Effector memory CD4-positive, alpha-beta T cell (primary cell): Measurements from ENCODE around the gene CNKSR2.

Source experiments
- DNase-seq, 3 donors: peaks; one replicate each; pipeline ENCODE4 v3.0.0-alpha.2; 2020
- H3K27ac ChIP-seq: 2 replicates; pipeline ENCODE4 v1.7.0; 2013; ENCODE audit warnings: mild to moderate bottlenecking, low read length, moderate library complexity; ENCODE audit not compliant: insufficient read depth, poor library complexity, severe bottlenecking
- H3K27me3 ChIP-seq: replicated peaks from 2 replicates; pipeline ENCODE4 v1.7.0; 2013; ENCODE audit warnings: mild to moderate bottlenecking, low read length; ENCODE audit not compliant: insufficient read depth, control insufficient read depth, poor library complexity, severe bottlenecking
- H3K36me3 ChIP-seq: 2 replicates; pipeline ENCODE4 v1.7.0; 2013; ENCODE audit warnings: mild to moderate bottlenecking, low read length, moderate library complexity; ENCODE audit not compliant: control insufficient read depth, insufficient read depth
- H3K4me1 ChIP-seq: 2 replicates; pipeline ENCODE4 v1.7.0; 2013; ENCODE audit warnings: low read length, mild to moderate bottlenecking; ENCODE audit not compliant: control insufficient read depth, insufficient read depth, poor library complexity, severe bottlenecking
- H3K4me3 ChIP-seq: 2 replicates; pipeline ENCODE4 v1.7.0; 2013; ENCODE audit warnings: low read length, low read depth, mild to moderate bottlenecking; ENCODE audit not compliant: insufficient read depth, poor library complexity, severe bottlenecking
- H3K9me3 ChIP-seq: 2 replicates; pipeline ENCODE4 v1.7.0; 2013; ENCODE audit warnings: mild to moderate bottlenecking, low read length, moderate library complexity; ENCODE audit not compliant: control insufficient read depth

Gene CNKSR2

DNA sequence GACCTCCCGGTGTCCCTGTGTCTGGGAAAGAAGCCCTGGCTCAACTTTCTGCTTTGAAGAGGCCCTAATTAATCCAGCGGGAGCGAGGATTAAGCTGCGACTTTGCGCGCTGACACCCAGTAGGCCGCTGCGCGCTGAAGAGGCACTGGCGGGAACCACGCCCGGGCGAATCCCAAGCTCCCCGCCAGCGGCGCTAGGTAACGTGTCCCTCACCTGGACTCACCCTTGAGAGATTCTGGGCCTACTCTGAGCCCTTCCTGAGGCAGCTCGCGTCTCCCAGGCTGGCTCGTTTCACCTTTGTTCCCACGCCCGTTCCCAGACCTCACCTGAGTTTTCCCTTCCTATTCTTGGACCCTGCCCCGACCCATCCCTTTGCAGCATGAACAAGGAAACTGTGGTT, 284.5 kb downstream of the CNKSR2 start:
- H3K9me3 ChIP-seq, result no peaks in the 10 kb centered on the region
- no peak overlapping the region for H3K27ac ChIP-seq
- H3K4me1 ChIP-seq, result no peaks in the 10 kb centered on the region
- H3K36me3 ChIP-seq, result no peaks in the 10 kb centered on the region
- no peak for DNase-seq
- peak overlapping the region; percentile 42 for H3K4me3 ChIP-seq
- no peaks in the 10 kb centered on the region for H3K27me3 ChIP-seq

DNA sequence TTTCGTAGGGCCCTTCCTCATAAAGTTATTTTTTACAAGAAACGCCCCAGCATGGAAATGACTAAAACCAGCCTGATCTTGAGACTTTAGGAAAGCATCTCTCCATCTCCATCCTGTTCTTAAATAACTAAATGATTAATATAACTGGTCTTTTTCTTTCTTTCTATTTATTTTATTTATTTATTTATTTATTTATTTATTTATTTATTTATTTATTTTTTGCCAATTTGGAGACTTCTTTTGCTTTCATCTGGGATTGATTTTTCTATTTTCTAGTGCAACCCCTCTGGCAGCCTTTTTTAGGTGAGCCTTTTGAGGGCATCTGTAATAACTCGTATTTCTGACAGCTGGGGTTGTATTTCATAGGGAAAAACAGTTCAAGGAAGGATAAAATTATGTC, 285.1 kb downstream of the CNKSR2 start:
- DNase-seq, result no peak
- Histone ChIP-seq H3K9me3 (no peaks in the 10 kb centered on the region), H3K27me3 (no peaks in the 10 kb centered on the region), H3K27ac (no peak overlapping the region), H3K4me1 (no peaks in the 10 kb centered on the region), H3K36me3 (no peaks in the 10 kb centered on the region), H3K4me3 (no peak overlapping the region)

DNA sequence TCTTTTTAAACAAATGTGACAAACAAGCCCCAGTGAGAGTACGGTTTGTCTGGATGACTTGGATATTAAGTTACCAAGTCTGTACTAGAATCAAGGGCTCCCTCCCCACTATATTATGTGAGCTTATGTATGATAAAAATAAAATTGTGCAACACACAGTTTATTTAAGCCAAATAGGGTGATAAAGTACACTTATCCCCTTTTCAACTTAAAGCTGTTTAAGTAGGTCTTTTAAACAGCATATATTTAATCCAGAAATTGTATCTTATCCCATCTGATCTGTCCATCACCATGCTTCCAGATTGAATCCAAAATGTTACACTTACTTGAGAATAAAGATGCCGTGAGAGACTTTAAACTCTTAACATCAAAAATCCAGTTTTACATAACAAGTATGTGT, 285.9 kb downstream of the CNKSR2 start:
- Histone ChIP-seq H3K36me3 (no peaks in the 10 kb centered on the region), H3K9me3 (no peaks in the 10 kb centered on the region), H3K27me3 (no peaks in the 10 kb centered on the region), H3K4me3 (no peak overlapping the region), H3K4me1 (no peaks in the 10 kb centered on the region), H3K27ac (no peak overlapping the region)
- DNase-seq, result no peak

DNA sequence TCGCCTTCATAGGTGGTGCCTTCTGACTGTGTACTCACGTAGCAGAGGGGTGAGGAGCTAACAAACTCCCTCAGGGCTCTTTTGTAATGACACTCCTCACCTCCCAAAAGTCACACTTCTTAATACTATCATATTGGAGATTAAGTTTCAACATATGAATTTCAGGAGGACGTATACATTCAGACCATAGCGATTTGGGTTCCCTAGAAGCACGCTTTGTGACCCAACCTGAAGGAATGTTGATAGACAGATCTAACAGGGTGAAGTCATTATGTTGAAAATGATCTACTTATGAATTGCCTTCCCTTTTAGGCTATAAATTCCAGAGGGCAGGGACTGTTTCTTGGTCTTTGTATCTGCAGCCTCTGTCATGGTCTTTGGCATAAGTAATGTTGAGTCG, 287.1 kb downstream of the CNKSR2 start:
- no peaks in the 10 kb centered on the region for H3K36me3 ChIP-seq
- no peaks in the 10 kb centered on the region for H3K4me1 ChIP-seq
- no peak overlapping the region for H3K27ac ChIP-seq
- no peaks in the 10 kb centered on the region for H3K9me3 ChIP-seq
- no peak for DNase-seq
- no peaks in the 10 kb centered on the region for H3K27me3 ChIP-seq
- no peak overlapping the region for H3K4me3 ChIP-seq

DNA sequence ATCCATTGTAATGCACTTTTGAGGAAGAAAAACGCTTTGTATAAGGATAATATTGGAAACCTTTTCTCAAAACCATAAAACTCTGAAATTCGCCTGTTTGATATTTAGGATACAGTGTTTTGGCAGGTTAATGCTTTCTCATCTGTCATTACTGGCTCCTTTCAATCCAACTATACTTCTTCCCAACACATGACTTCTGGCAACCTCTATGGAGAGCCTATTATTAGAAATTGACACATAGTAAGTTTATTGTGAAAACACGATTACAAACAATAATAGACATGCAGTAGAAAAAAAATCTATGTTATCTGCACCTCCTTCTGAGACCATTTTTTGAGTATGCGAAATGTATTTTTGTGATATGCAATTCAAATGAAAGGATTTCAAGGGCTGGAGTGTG, 288.5 kb downstream of the CNKSR2 start:
- Histone ChIP-seq H3K4me3 (no peak overlapping the region), H3K27me3 (no peaks in the 10 kb centered on the region), H3K9me3 (no peaks in the 10 kb centered on the region), H3K27ac (no peak overlapping the region), H3K4me1 (no peaks in the 10 kb centered on the region), H3K36me3 (no peaks in the 10 kb centered on the region)
- DNase-seq, result no peak

DNA sequence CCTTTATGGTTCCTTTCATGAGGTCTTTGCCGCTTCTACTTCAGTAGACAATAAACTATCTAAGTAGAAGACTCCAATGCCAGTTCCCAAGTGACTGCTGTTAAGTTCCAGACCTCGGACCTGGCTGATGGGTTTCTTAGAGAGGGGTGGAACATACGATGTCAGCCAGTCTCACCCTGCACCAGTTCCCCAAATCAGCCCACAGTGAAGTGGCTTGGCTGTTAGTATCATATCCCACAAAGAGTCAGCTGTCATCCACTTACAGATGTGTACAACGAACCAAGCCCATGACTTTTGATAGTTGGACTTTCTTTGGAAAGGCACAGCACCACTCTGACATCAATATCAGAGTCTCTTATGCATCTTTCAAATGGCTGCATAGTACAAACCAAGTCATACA, 292.0 kb downstream of the CNKSR2 start:
- H3K4me1 ChIP-seq, result no peaks in the 10 kb centered on the region
- no peak overlapping the region for H3K27ac ChIP-seq
- H3K36me3 ChIP-seq, result no peaks in the 10 kb centered on the region
- no peaks in the 10 kb centered on the region for H3K27me3 ChIP-seq
- no peak for DNase-seq
- H3K9me3 ChIP-seq, result no peaks in the 10 kb centered on the region
- no peak overlapping the region for H3K4me3 ChIP-seq

DNA sequence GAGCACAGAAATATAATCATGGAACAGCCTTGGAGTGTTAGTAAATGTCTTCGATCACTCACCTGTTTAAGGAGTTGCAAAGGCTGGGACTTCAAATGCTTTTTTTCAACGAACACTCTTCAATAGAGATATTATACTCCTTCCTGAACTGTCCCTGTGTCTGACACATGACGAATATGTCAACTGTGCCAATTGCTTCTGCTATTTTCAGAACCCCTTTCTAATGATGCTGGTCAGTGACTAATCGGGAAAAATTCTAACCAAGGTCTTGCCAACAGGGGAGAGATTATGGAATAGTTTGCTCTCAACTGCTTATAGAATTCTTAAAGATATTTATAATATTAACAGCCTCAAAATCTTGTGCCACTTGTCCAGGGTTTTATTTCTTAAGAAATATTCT, 292.5 kb downstream of the CNKSR2 start:
- no peak overlapping the region for H3K4me3 ChIP-seq
- H3K27ac ChIP-seq, result no peak overlapping the region
- no peak for DNase-seq
- H3K4me1 ChIP-seq, result no peaks in the 10 kb centered on the region
- H3K36me3 ChIP-seq, result no peaks in the 10 kb centered on the region
- H3K9me3 ChIP-seq, result no peaks in the 10 kb centered on the region
- no peaks in the 10 kb centered on the region for H3K27me3 ChIP-seq

DNA sequence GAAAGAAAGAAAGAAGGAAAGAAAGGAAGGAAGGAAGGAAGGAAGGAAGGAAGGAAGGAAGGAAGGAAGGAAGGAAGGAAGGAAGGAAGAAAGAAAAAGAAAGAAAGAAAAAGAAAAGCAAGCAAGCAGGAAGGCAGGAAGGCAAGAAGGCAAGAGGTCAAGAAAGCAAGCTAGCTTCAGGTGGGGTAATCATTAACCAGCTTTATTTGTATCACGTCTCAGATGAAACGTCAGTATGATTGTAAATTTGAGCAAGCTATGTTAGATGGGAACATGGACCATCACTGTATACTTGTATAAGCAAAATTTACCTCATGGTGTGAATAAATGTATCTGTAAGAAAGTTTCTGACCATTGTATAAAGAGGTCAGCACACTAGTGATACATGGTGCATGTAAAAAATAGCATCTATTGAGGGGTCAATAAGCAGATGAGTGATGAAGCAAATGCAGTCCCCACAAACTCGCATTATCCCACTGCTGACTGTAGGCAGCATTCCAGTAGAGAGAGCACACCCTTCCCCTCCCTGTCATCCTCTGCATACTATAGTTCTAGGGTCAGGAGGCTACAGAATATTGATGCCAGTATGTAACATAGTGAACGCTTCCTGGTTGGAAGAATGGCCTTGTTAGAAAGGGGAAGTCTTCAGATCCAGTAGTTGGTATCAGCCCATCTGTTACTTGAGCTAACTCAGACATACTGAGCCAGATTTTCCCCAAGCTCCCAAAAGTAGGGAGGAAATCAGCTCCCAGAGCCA, 300.4 kb downstream of the CNKSR2 start:
- Histone ChIP-seq H3K4me3 (no peak overlapping the region), H3K27me3 (no peaks in the 10 kb centered on the region), H3K36me3 (no peaks in the 10 kb centered on the region), H3K9me3 (no peaks in the 10 kb centered on the region), H3K4me1 (no peaks in the 10 kb centered on the region), H3K27ac (no peak overlapping the region)
- DNase-seq, result no peak

DNA sequence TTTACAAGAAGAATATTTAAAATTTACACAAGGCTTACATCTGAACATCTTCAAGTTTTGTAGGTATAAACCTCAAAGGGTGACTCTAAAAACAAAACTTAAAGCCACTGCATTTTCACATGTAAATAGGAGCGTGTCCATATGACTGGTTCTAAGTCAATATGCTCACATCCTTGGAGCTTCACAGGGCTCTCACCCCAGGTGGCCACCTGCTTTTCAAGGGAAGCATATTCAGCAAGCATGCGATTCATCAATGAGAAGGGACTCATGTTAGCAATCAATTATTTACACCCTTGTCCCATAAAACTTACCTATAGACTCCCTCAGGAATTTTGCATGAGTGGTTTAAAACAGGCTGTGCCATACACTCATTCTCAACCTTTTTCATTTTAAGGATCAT, 301.7 kb downstream of the CNKSR2 start:
- H3K27me3 ChIP-seq, result no peaks in the 10 kb centered on the region
- no peak for DNase-seq
- no peak overlapping the region for H3K27ac ChIP-seq
- H3K4me1 ChIP-seq, result no peaks in the 10 kb centered on the region
- H3K4me3 ChIP-seq, result no peak overlapping the region
- H3K36me3 ChIP-seq, result no peaks in the 10 kb centered on the region
- no peaks in the 10 kb centered on the region for H3K9me3 ChIP-seq

DNA sequence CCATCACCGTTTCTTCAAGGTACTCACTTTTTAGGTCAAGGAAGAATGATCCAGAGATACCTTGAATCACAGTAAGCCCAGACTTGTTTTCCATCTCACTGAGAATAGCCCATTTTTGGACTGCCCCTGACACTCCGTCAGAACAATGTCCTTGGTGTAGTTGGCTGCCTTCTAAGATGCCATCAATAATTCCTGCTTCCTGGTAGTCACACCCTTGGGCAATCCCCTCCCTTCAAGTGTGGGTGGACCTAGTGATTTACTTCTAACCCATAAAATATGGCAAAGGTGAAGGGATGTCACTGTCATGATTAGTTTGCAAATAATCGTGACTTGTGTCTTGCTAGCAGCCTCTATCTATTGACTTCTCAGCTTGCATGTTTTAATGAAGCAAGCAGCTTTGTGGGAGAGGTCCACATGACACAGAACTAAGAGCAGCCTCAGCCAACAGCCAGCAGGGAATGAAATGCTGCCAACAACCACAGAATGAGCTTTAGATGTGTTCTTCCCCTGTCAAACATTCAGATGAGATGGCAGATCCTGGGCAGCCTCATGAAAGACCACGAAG, 303.9 kb downstream of the CNKSR2 start:
- Histone ChIP-seq H3K4me1 (no peaks in the 10 kb centered on the region), H3K27me3 (no peaks in the 10 kb centered on the region), H3K27ac (no peak overlapping the region), H3K36me3 (no peaks in the 10 kb centered on the region), H3K4me3 (no peak overlapping the region), H3K9me3 (no peaks in the 10 kb centered on the region)
- no peak for DNase-seq
